ENCODE data around the gene HACD2.
A peak's percentile ranks its signal among the peaks of the same experiment; 100 is the strongest.

HACD2 gene

GRCh38 chr3:123576122-123576521 lies 8.7 kb downstream of the HACD2 start:
- ChIA-PET POLR2A (no interaction called here), CTCF (interaction anchor here (0.9 to 2.0 kb wide), 8 partner anchors 8 to 66 kb away, joined by 3 to 6 read pairs (median 4); no protein-coding TSS in a partner anchor)
- H3K27ac ChIP-seq (ENCODE audit: insufficient read depth in 1 of 2, low read depth in 1 of 2, low read length in 2 of 2, poor library complexity in 1 of 2, severe bottlenecking in 2 of 2) = no peak overlapping the region
- no peak overlapping the region for H3K4me3 ChIP-seq (ENCODE audit: control insufficient read depth in 1 of 7, extremely low read depth in 1 of 7, insufficient read depth in 4 of 7, low read depth in 2 of 7, low read length in 6 of 7)
- H3K27me3 ChIP-seq (replicated peaks in 2 of 5; ENCODE audit: control insufficient read depth in 4 of 5, insufficient read depth in 5 of 5, low read length in 4 of 5) = no peaks in the 10 kb centered on the region
- peaks cover 13 to 23% (median 15%) of the 10 kb centered on the region in 4 experiments for H3K36me3 ChIP-seq (ENCODE audit: control insufficient read depth in 4 of 4, insufficient read depth in 4 of 4, low read length in 3 of 4)
- 73% methylated on average over 2 of the region's 3 CpGs for WGBS (ENCODE audit: insufficient coverage)
- DNase-seq = peak in 2 of 3 donors; percentile 48 to 53
- H3K4me1 ChIP-seq (ENCODE audit: control extremely low read depth in 1 of 4, control insufficient read depth in 4 of 4, insufficient read depth in 4 of 4, low read length in 3 of 4) = peaks cover 3 to 21% (median 7%) of the 10 kb centered on the region in 4 experiments
- no peaks in the 10 kb centered on the region for H3K9me3 ChIP-seq (ENCODE audit: control extremely low read depth in 1 of 5, control insufficient read depth in 4 of 5, insufficient read depth in 2 of 5, low read depth in 1 of 5, low read length in 4 of 5)

- H3K9me3 ChIP-seq (ENCODE audit: control extremely low read depth in 1 of 5, control insufficient read depth in 4 of 5, insufficient read depth in 2 of 5, low read depth in 1 of 5, low read length in 4 of 5) = no peaks in the 10 kb centered on the region
- 100% methylated on average over 1 of the region's 2 CpGs for WGBS (ENCODE audit: insufficient coverage)
- peaks cover 3 to 14% (median 9%) of the 10 kb centered on the region in 4 experiments for H3K36me3 ChIP-seq (ENCODE audit: control insufficient read depth in 4 of 4, insufficient read depth in 4 of 4, low read length in 3 of 4)
- no peak overlapping the region for H3K27ac ChIP-seq (ENCODE audit: insufficient read depth in 1 of 2, low read depth in 1 of 2, low read length in 2 of 2, poor library complexity in 1 of 2, severe bottlenecking in 2 of 2)
- CTCF ChIA-PET = interaction anchor here (1.2 to 1.8 kb wide), 2 partner anchors 10 to 12 kb away, joined by 4 to 5 read pairs; no protein-coding TSS in a partner anchor
- H3K27me3 ChIP-seq (replicated peaks in 2 of 5; ENCODE audit: control insufficient read depth in 4 of 5, insufficient read depth in 5 of 5, low read length in 4 of 5) = no peaks in the 10 kb centered on the region
- H3K4me1 ChIP-seq (ENCODE audit: control extremely low read depth in 1 of 4, control insufficient read depth in 4 of 4, insufficient read depth in 4 of 4, low read length in 3 of 4) = peaks cover 3 to 24% (median 8%) of the 10 kb centered on the region in 4 experiments
- POLR2A ChIA-PET = no interaction called here
- DNase-seq = no peak
- no peak overlapping the region for H3K4me3 ChIP-seq (ENCODE audit: control insufficient read depth in 1 of 7, extremely low read depth in 1 of 7, insufficient read depth in 4 of 7, low read depth in 2 of 7, low read length in 6 of 7)
These were observed 12.9 kb downstream of the HACD2 start for GRCh38 chr3:123571973-123572365.

GRCh38 chr3:123571264-123571972 lies 13.4 kb downstream of the HACD2 start:
- no peaks in the 10 kb centered on the region for H3K9me3 ChIP-seq (ENCODE audit: control extremely low read depth in 1 of 5, control insufficient read depth in 4 of 5, insufficient read depth in 2 of 5, low read depth in 1 of 5, low read length in 4 of 5)
- peaks cover 0 to 13% (median 8%) of the 10 kb centered on the region in 4 experiments for H3K36me3 ChIP-seq (ENCODE audit: control insufficient read depth in 4 of 4, insufficient read depth in 4 of 4, low read length in 3 of 4)
- WGBS (ENCODE audit: insufficient coverage) = 50% methylated on average over 4 of the region's 4 CpGs
- DNase-seq = peak in 2 of 3 donors; percentile 43 to 56
- CTCF ChIA-PET = interaction anchor here (1.0 to 1.8 kb wide), 5 partner anchors 8 to 13 kb away, joined by 3 to 5 read pairs (median 4); no protein-coding TSS in a partner anchor
- H3K27ac ChIP-seq (ENCODE audit: insufficient read depth in 1 of 2, low read depth in 1 of 2, low read length in 2 of 2, poor library complexity in 1 of 2, severe bottlenecking in 2 of 2) = no peak overlapping the region
- peaks cover 3 to 18% (median 7%) of the 10 kb centered on the region in 4 experiments for H3K4me1 ChIP-seq (ENCODE audit: control extremely low read depth in 1 of 4, control insufficient read depth in 4 of 4, insufficient read depth in 4 of 4, low read length in 3 of 4)
- H3K27me3 ChIP-seq (replicated peaks in 2 of 5; ENCODE audit: control insufficient read depth in 4 of 5, insufficient read depth in 5 of 5, low read length in 4 of 5) = no peaks in the 10 kb centered on the region
- POLR2A ChIA-PET = no interaction called here
- H3K4me3 ChIP-seq (ENCODE audit: control insufficient read depth in 1 of 7, extremely low read depth in 1 of 7, insufficient read depth in 4 of 7, low read depth in 2 of 7, low read length in 6 of 7) = no peak overlapping the region

- no peak for DNase-seq
- ChIA-PET CTCF (interaction anchor here (1.6 to 2.8 kb wide), 2 partner anchors 9 to 20 kb away, joined by 3 to 11 read pairs; no protein-coding TSS in a partner anchor), POLR2A (no interaction called here)
- no peaks in the 10 kb centered on the region for H3K27me3 ChIP-seq (replicated peaks in 2 of 5; ENCODE audit: control insufficient read depth in 4 of 5, insufficient read depth in 5 of 5, low read length in 4 of 5)
- peaks cover 5 to 13% (median 7%) of the 10 kb centered on the region in 4 experiments for H3K36me3 ChIP-seq (ENCODE audit: control insufficient read depth in 4 of 4, insufficient read depth in 4 of 4, low read length in 3 of 4)
- no peaks in the 10 kb centered on the region for H3K9me3 ChIP-seq (ENCODE audit: control extremely low read depth in 1 of 5, control insufficient read depth in 4 of 5, insufficient read depth in 2 of 5, low read depth in 1 of 5, low read length in 4 of 5)
- peaks cover 0 to 12% (median 4%) of the 10 kb centered on the region in 4 experiments for H3K4me1 ChIP-seq (ENCODE audit: control extremely low read depth in 1 of 4, control insufficient read depth in 4 of 4, insufficient read depth in 4 of 4, low read length in 3 of 4)
- H3K4me3 ChIP-seq (ENCODE audit: control insufficient read depth in 1 of 7, extremely low read depth in 1 of 7, insufficient read depth in 4 of 7, low read depth in 2 of 7, low read length in 6 of 7) = no peak overlapping the region
- no peak overlapping the region for H3K27ac ChIP-seq (ENCODE audit: insufficient read depth in 1 of 2, low read depth in 1 of 2, low read length in 2 of 2, poor library complexity in 1 of 2, severe bottlenecking in 2 of 2)
These were observed 16.0 kb downstream of the HACD2 start for GRCh38 chr3:123568875-123569274.

GRCh38 chr3:123568034-123568433 lies 16.8 kb downstream of the HACD2 start:
- peaks cover 3 to 11% (median 7%) of the 10 kb centered on the region in 4 experiments for H3K36me3 ChIP-seq (ENCODE audit: control insufficient read depth in 4 of 4, insufficient read depth in 4 of 4, low read length in 3 of 4)
- H3K4me3 ChIP-seq (ENCODE audit: control insufficient read depth in 1 of 7, extremely low read depth in 1 of 7, insufficient read depth in 4 of 7, low read depth in 2 of 7, low read length in 6 of 7) = no peak overlapping the region

GRCh38 chr3:123564056-123564455 lies 20.8 kb downstream of the HACD2 start:
- Histone ChIP-seq H3K27me3 (replicated peaks in 2 of 5; ENCODE audit: control insufficient read depth in 4 of 5, insufficient read depth in 5 of 5, low read length in 4 of 5) (no peaks in the 10 kb centered on the region), H3K36me3 (ENCODE audit: control insufficient read depth in 4 of 4, insufficient read depth in 4 of 4, low read length in 3 of 4) (peaks cover 3 to 8% (median 6%) of the 10 kb centered on the region in 4 experiments), H3K27ac (ENCODE audit: insufficient read depth in 1 of 2, low read depth in 1 of 2, low read length in 2 of 2, poor library complexity in 1 of 2, severe bottlenecking in 2 of 2) (no peak overlapping the region), H3K4me1 (ENCODE audit: control extremely low read depth in 1 of 4, control insufficient read depth in 4 of 4, insufficient read depth in 4 of 4, low read length in 3 of 4) (no peaks in the 10 kb centered on the region), H3K4me3 (ENCODE audit: control insufficient read depth in 1 of 7, extremely low read depth in 1 of 7, insufficient read depth in 4 of 7, low read depth in 2 of 7, low read length in 6 of 7) (no peak overlapping the region), H3K9me3 (ENCODE audit: control extremely low read depth in 1 of 5, control insufficient read depth in 4 of 5, insufficient read depth in 2 of 5, low read depth in 1 of 5, low read length in 4 of 5) (no peaks in the 10 kb centered on the region)
- CTCF ChIA-PET = interaction anchor here (1.0 to 1.1 kb wide), 2 partner anchors 8 to 239 kb away, joined by 3 read pairs; no protein-coding TSS in a partner anchor
- POLR2A ChIA-PET = no interaction called here
- no peak for DNase-seq
- WGBS (ENCODE audit: insufficient coverage) = 100% methylated on average over 2 of the region's 6 CpGs

More at GRCh38 chr3:123568034-123568433, 16.8 kb downstream of the HACD2 start:
- no peak for DNase-seq
- WGBS (ENCODE audit: insufficient coverage) = 94% methylated on average over 7 of the region's 7 CpGs
- no peaks in the 10 kb centered on the region for H3K27me3 ChIP-seq (replicated peaks in 2 of 5; ENCODE audit: control insufficient read depth in 4 of 5, insufficient read depth in 5 of 5, low read length in 4 of 5)
- H3K9me3 ChIP-seq (ENCODE audit: control extremely low read depth in 1 of 5, control insufficient read depth in 4 of 5, insufficient read depth in 2 of 5, low read depth in 1 of 5, low read length in 4 of 5) = no peaks in the 10 kb centered on the region
- ChIA-PET POLR2A (no interaction called here), CTCF (interaction anchor here (1.0 to 2.8 kb wide), 2 partner anchors 8 to 19 kb away, joined by 3 to 11 read pairs; no protein-coding TSS in a partner anchor)
- peaks cover 0 to 12% (median 4%) of the 10 kb centered on the region in 4 experiments for H3K4me1 ChIP-seq (ENCODE audit: control extremely low read depth in 1 of 4, control insufficient read depth in 4 of 4, insufficient read depth in 4 of 4, low read length in 3 of 4)
- no peak overlapping the region for H3K27ac ChIP-seq (ENCODE audit: insufficient read depth in 1 of 2, low read depth in 1 of 2, low read length in 2 of 2, poor library complexity in 1 of 2, severe bottlenecking in 2 of 2)

- POLR2A ChIA-PET = no interaction called here
These were observed 22.3 kb downstream of the HACD2 start for GRCh38 chr3:123562547-123562946.

More at GRCh38 chr3:123562547-123562946, 22.3 kb downstream of the HACD2 start:
- DNase-seq = no peak
- Histone ChIP-seq H3K27me3 (replicated peaks in 2 of 5; ENCODE audit: control insufficient read depth in 4 of 5, insufficient read depth in 5 of 5, low read length in 4 of 5) (no peaks in the 10 kb centered on the region), H3K9me3 (ENCODE audit: control extremely low read depth in 1 of 5, control insufficient read depth in 4 of 5, insufficient read depth in 2 of 5, low read depth in 1 of 5, low read length in 4 of 5) (no peaks in the 10 kb centered on the region), H3K4me1 (ENCODE audit: control extremely low read depth in 1 of 4, control insufficient read depth in 4 of 4, insufficient read depth in 4 of 4, low read length in 3 of 4) (no peaks in the 10 kb centered on the region), H3K36me3 (ENCODE audit: control insufficient read depth in 4 of 4, insufficient read depth in 4 of 4, low read length in 3 of 4) (peaks cover 0 to 8% (median 2%) of the 10 kb centered on the region in 4 experiments), H3K27ac (ENCODE audit: insufficient read depth in 1 of 2, low read depth in 1 of 2, low read length in 2 of 2, poor library complexity in 1 of 2, severe bottlenecking in 2 of 2) (no peak overlapping the region), H3K4me3 (ENCODE audit: control insufficient read depth in 1 of 7, extremely low read depth in 1 of 7, insufficient read depth in 4 of 7, low read depth in 2 of 7, low read length in 6 of 7) (no peak overlapping the region)
- WGBS (ENCODE audit: insufficient coverage) = no CpG with 5 or more reads among the region's 1 CpG
- CTCF ChIA-PET = interaction anchor here (0.6 to 2.0 kb wide), 5 partner anchors 9 to 519 kb away, joined by 3 to 7 read pairs (median 4); no protein-coding TSS in a partner anchor

All from common myeloid progenitor, CD34-positive (primary cell).